OCI-LY7 (cell line): Measurements from ENCODE around the gene ACBD6. TPM values are rescaled to one million over a fixed set of nuclear protein-coding genes. Genes with fewer than 3 reads are reported as not detected.

Experiments used
- BruUV-seq: library from RNA; stranded (reverse); fragments of 400-500 nt; replicated peaks from 2 replicates; lab custom pipeline; 2021; lab: Mats Ljungman, UMichigan
- CTCF ChIA-PET: fragments of 300-600 bp; sonication (Branson Sonifier 250); formaldehyde crosslinking; loops from one replicate; lab custom pipeline; 2022; ENCODE audit warnings: antibody characterized with exemption; ENCODE audit not compliant: unreplicated experiment; lab: Charles Lee
- POLR2A ChIA-PET: fragments of 300-600 bp; sonication (Branson Sonifier 250); formaldehyde crosslinking; loops from one replicate; lab custom pipeline; 2022; ENCODE audit warnings: antibody characterized with exemption; lab: Charles Lee
- DNase-seq: peaks from one replicate; pipeline ENCODE4 v3.0.0-alpha.2; 2015; ENCODE audit warnings: low spot score
- H2AFZ ChIP-seq: fragments of 200-600 bp; sonication (generic), shearing (Covaris generic); 2 replicates; pipeline ENCODE4 v1.6.1; 2014; ENCODE audit warnings: mild to moderate bottlenecking, antibody characterized with exemption, low read length, moderate library complexity
- H3K27ac ChIP-seq: fragments of 200-600 bp; sonication (generic); 2 replicates; pipeline ENCODE4 v1.5.1; 2014; ENCODE audit warnings: mixed run types, low read depth, mild to moderate bottlenecking, moderate library complexity, low read length, inconsistent platforms; ENCODE audit not compliant: poor library complexity, severe bottlenecking
- H3K36me3 ChIP-seq: fragments of 200-600 bp; sonication (generic); 2 replicates; pipeline ENCODE4 v1.6.1; 2014; ENCODE audit warnings: mild to moderate bottlenecking, antibody characterized with exemption, low read length, moderate library complexity, mixed read lengths; ENCODE audit not compliant: insufficient read depth
- H3K4me1 ChIP-seq: fragments of 200-600 bp; sonication (generic); 2 replicates; pipeline ENCODE4 v1.5.1; 2014; ENCODE audit warnings: mild to moderate bottlenecking, low read length; ENCODE audit not compliant: insufficient read depth, poor library complexity, severe bottlenecking
- H3K4me2 ChIP-seq: fragments of 200-600 bp; sonication (generic); 2 replicates; pipeline ENCODE4 v1.6.1; 2014; ENCODE audit warnings: mild to moderate bottlenecking, low read length
- H3K4me3 ChIP-seq: fragments of 200-600 bp; sonication (generic); 2 replicates; pipeline ENCODE4 v1.5.1; 2014; ENCODE audit warnings: mild to moderate bottlenecking, low read depth, low read length; ENCODE audit not compliant: poor library complexity, severe bottlenecking
- H3K79me2 ChIP-seq: fragments of 200-600 bp; sonication (generic); 2 replicates; pipeline ENCODE4 v1.6.1; 2016; ENCODE audit warnings: low read depth, mild to moderate bottlenecking, low read length, moderate library complexity, mixed read lengths; ENCODE audit not compliant: insufficient read depth
- H3K9me2 ChIP-seq: fragments of 200-600 bp; sonication (generic); 2 replicates; pipeline ENCODE4 v1.6.1; 2016; ENCODE audit warnings: mild to moderate bottlenecking, low read length, mixed read lengths; ENCODE audit not compliant: insufficient read depth
- H3K9me3 ChIP-seq: fragments of 200-600 bp; sonication (generic); 2 replicates; pipeline ENCODE4 v1.6.1; 2014; ENCODE audit warnings: mild to moderate bottlenecking, mixed run types, low read length, mixed read lengths
- H4K20me1 ChIP-seq: fragments of 200-600 bp; sonication (generic); 2 replicates; pipeline ENCODE4 v1.6.1; 2014; ENCODE audit warnings: mild to moderate bottlenecking, antibody characterized with exemption, low read length, moderate library complexity, mixed read lengths; ENCODE audit not compliant: insufficient read depth
- CTCF ChIP-seq: fragments of 200-600 bp; sonication (generic); conservative IDR thresholded peaks from 2 replicates; pipeline ENCODE4 v1.5.1; 2014; ENCODE audit warnings: mild to moderate bottlenecking, antibody characterized with exemption, low read length, moderate library complexity, mixed read lengths
- EZH2phosphoT487 ChIP-seq: fragments of 200-600 bp; sonication (generic); IDR thresholded peaks from 2 replicates; pipeline ENCODE4 v1.6.1; 2018; ENCODE audit warnings: low read depth, borderline replicate concordance, mild to moderate bottlenecking, mixed run types, antibody characterized with exemption, low read length, moderate library complexity, mixed read lengths
- intact Hi-C: fragments of 100-400 bp; cut with micrococcal nuclease; formaldehyde crosslinking; loops from one replicate; pipeline ENCODE4 v1.10.0; 2022; ENCODE audit not compliant: unreplicated experiment
- total RNA-seq, 2 experiments: library from RNA; depleted of rRNA in 1 of 2; stranded (reverse); fragments of >200 nt in 1 of 2; shearing (Covaris generic) in 1 of 2; gene quantifications; 2 replicates each; pipeline ENCODE4 v1.2.3, GENCODE V29; 2014 to 2022

Gene ACBD6
- total RNA-seq, 2 experiments from 2014 or later, result 61.2 to 78.4 TPM

GRCh38 chr1:180360333-180361075 lies 141.9 kb downstream of the ACBD6 start:
- DNase-seq, result no peak
- Histone ChIP-seq H3K9me3 (no peaks in the 10 kb centered on the region), H3K79me2 (no peaks in the 10 kb centered on the region), H3K4me2 (no peak overlapping the region), H3K27ac (no peak overlapping the region), H4K20me1 (no peaks in the 10 kb centered on the region), H2AFZ (no peak overlapping the region), H3K9me2 (no peaks in the 10 kb centered on the region), H3K4me3 (no peak overlapping the region), H3K36me3 (no peaks in the 10 kb centered on the region), H3K4me1 (no peaks in the 10 kb centered on the region)
- intact Hi-C loops, result no loop called here
- TF ChIP-seq EZH2phosphoT487 (no peak), CTCF (no peak)
- ChIA-PET POLR2A (no interaction called here), CTCF (no interaction called here)
- BruUV-seq, result no TSS peak

GRCh38 chr1:180358649-180359048 lies 143.7 kb downstream of the ACBD6 start:
- DNase-seq, result no peak
- H2AFZ ChIP-seq, result no peak overlapping the region
- H3K27ac ChIP-seq, result no peak overlapping the region
- H3K36me3 ChIP-seq, result no peaks in the 10 kb centered on the region
- H3K9me3 ChIP-seq, result no peaks in the 10 kb centered on the region
- BruUV-seq, result no TSS peak
- CTCF ChIA-PET, result no interaction called here
- H3K4me2 ChIP-seq, result no peak overlapping the region
- no peaks in the 10 kb centered on the region for H3K4me1 ChIP-seq
- no peak overlapping the region for H3K4me3 ChIP-seq
- POLR2A ChIA-PET, result no interaction called here
- no peaks in the 10 kb centered on the region for H4K20me1 ChIP-seq
- H3K9me2 ChIP-seq, result no peaks in the 10 kb centered on the region
- H3K79me2 ChIP-seq, result no peaks in the 10 kb centered on the region
- TF ChIP-seq CTCF (no peak), EZH2phosphoT487 (no peak)
- intact Hi-C loops, result no loop called here

GRCh38 chr1:180353945-180354344 lies 148.4 kb downstream of the ACBD6 start:
- ChIA-PET POLR2A (interaction anchor here (0.7 to 1.6 kb wide), 3 partner anchors 8 to 69 kb away, joined by 3 to 5 read pairs (median 3); no protein-coding TSS in a partner anchor), CTCF (no interaction called here)
- TF ChIP-seq CTCF, result no peak
- Histone ChIP-seq H3K9me3 (no peaks in the 10 kb centered on the region), H3K9me2 (no peaks in the 10 kb centered on the region), H3K4me2 (no peak overlapping the region), H3K4me3 (no peak overlapping the region), H4K20me1 (no peaks in the 10 kb centered on the region), H3K36me3 (no peaks in the 10 kb centered on the region), H3K79me2 (no peaks in the 10 kb centered on the region), H2AFZ (no peak overlapping the region), H3K27ac (no peak overlapping the region), H3K4me1 (no peaks in the 10 kb centered on the region)
- no TSS peak for BruUV-seq
- no peak for DNase-seq
- intact Hi-C loops, result no loop called here
